Neural crest cell (in vitro differentiated cells): ENCODE data around the gene AKAP6. TPM values are rescaled to one million over a fixed set of nuclear protein-coding genes. Genes with fewer than 3 reads are reported as not detected.

Experiments used
- DNase-seq: peaks from one replicate; pipeline ENCODE4 v3.0.0; 2021; ENCODE audit warnings: low read depth, mixed read lengths, low spot score
- H3K27ac Mint-ChIP-seq: one replicate; pipeline ENCODE4 v1.8.0; 2021; ENCODE audit warnings: mild to moderate bottlenecking, mixed read lengths; ENCODE audit not compliant: unreplicated experiment
- H3K27me3 Mint-ChIP-seq: 2 replicates; pipeline ENCODE4 v1.8.0; 2021; ENCODE audit warnings: low read depth, mild to moderate bottlenecking, mixed read lengths
- H3K36me3 Mint-ChIP-seq: 2 replicates; pipeline ENCODE4 v1.8.0; 2021; ENCODE audit warnings: low read depth, mild to moderate bottlenecking, mixed read lengths
- H3K4me1 Mint-ChIP-seq: 2 replicates; pipeline ENCODE4 v1.8.0; 2021; ENCODE audit warnings: mixed read lengths
- H3K4me3 Mint-ChIP-seq: one replicate; pipeline ENCODE4 v1.8.0; 2021; ENCODE audit warnings: mild to moderate bottlenecking, mixed read lengths
- H3K9me3 Mint-ChIP-seq: 2 replicates; pipeline ENCODE4 v1.8.0; 2021; ENCODE audit warnings: mixed read lengths
- total RNA-seq: library from RNA; stranded (reverse); gene quantifications from 2 replicates; pipeline ENCODE4 v1.2.1, GENCODE V29; 2021
- TF ChIP-seq, protein P1 (sequence below): fragments of 200-600 bp; sonication (generic); conservative IDR thresholded peaks from 2 replicates; pipeline ENCODE4 v1.5.0; 2021; ENCODE audit warnings: antibody characterized with exemption, mild to moderate bottlenecking

AKAP6 gene
- total RNA-seq, 1 donor from 2014 or later, result 9.4 TPM

- DNase-seq, result no peak
- Mint-ChIP-seq H3K27me3 (no peaks in the 10 kb centered on the region), H3K9me3 (no peaks in the 10 kb centered on the region), H3K27ac (no peak overlapping the region), H3K4me3 (no peak overlapping the region), H3K4me1 (peaks cover 22% of the 10 kb centered on the region), H3K36me3 (peaks cover 3% of the 10 kb centered on the region)
- TF ChIP-seq, protein P1, sequence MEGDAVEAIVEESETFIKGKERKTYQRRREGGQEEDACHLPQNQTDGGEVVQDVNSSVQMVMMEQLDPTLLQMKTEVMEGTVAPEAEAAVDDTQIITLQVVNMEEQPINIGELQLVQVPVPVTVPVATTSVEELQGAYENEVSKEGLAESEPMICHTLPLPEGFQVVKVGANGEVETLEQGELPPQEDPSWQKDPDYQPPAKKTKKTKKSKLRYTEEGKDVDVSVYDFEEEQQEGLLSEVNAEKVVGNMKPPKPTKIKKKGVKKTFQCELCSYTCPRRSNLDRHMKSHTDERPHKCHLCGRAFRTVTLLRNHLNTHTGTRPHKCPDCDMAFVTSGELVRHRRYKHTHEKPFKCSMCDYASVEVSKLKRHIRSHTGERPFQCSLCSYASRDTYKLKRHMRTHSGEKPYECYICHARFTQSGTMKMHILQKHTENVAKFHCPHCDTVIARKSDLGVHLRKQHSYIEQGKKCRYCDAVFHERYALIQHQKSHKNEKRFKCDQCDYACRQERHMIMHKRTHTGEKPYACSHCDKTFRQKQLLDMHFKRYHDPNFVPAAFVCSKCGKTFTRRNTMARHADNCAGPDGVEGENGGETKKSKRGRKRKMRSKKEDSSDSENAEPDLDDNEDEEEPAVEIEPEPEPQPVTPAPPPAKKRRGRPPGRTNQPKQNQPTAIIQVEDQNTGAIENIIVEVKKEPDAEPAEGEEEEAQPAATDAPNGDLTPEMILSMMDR, result no peak
Measured at GRCh38 chr14:32514681-32515080, 185.6 kb downstream of the AKAP6 start.

DNA sequence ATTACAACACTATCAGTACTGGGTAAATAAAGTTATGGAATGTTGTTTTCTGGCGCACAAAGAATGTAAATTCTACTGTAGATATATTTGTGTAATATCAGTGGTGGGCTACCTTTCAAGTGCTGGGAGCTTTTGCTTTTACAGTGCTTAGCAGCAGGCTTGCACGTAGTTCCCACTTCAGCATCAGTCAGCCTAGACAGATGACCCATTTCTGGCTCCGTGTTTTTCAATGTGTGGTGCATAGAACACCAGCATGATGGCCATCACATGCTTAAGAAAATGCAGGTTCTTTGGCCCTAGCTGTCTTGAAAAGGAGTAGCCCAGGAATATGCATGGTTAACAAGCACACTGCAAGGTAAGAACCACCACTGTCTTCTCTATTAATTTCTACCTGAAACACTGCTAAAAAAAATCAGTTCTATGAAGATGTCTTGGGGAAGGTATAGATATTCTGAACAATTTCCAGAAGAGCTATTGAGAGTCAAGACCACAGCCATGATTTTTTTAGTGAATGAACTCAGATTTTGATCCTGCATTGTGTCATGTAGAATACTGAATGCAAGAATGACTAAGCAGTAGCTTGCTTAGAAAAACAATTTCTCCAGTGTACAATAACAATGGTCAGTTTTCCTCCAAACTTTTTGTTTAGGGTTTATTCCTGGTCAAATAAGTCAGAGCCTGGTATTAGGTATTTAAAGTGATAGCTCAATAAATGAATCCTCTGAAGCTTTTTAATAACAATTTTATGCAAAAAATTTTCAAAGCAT lies 195.7 kb downstream of the AKAP6 start:
- no peak overlapping the region for H3K4me3 Mint-ChIP-seq
- DNase-seq, result no peak
- no peaks in the 10 kb centered on the region for H3K27me3 Mint-ChIP-seq
- peaks cover 2% of the 10 kb centered on the region for H3K9me3 Mint-ChIP-seq
- TF ChIP-seq, protein P1, result no peak
- H3K4me1 Mint-ChIP-seq, result no peaks in the 10 kb centered on the region
- no peaks in the 10 kb centered on the region for H3K36me3 Mint-ChIP-seq
- H3K27ac Mint-ChIP-seq, result no peak overlapping the region

GRCh38 chr14:32525591-32525990 lies 196.5 kb downstream of the AKAP6 start:
- Mint-ChIP-seq H3K27ac (no peak overlapping the region), H3K4me1 (no peaks in the 10 kb centered on the region), H3K36me3 (no peaks in the 10 kb centered on the region), H3K9me3 (peaks cover 2% of the 10 kb centered on the region), H3K4me3 (no peak overlapping the region), H3K27me3 (no peaks in the 10 kb centered on the region)
- TF ChIP-seq, protein P1, result no peak
- DNase-seq, result no peak

DNA sequence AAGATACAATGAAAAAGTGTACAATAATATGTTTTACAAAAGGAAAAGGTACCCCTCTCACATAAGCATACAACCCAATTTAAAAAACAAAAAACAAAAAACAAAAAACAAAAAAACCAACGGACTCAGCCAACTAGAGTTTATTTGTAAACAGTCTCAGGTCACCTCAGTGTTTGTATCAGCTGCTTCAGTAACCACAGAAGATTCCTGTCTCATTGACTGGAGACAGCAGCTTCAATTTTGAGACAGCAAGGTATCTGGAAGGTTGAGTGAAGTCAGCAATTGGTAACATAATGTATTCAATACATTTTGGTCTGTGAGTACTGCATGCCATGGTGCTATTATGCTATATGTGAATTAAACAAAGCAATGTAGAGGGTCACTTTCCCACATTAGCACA lies 201.7 kb downstream of the AKAP6 start:
- Mint-ChIP-seq H3K36me3 (no peaks in the 10 kb centered on the region), H3K4me3 (no peak overlapping the region), H3K9me3 (no peaks in the 10 kb centered on the region), H3K4me1 (no peaks in the 10 kb centered on the region), H3K27me3 (no peaks in the 10 kb centered on the region), H3K27ac (no peak overlapping the region)
- TF ChIP-seq, protein P1, result no peak
- DNase-seq, result no peak

- Mint-ChIP-seq H3K4me3 (no peak overlapping the region), H3K4me1 (no peaks in the 10 kb centered on the region), H3K27ac (no peak overlapping the region), H3K9me3 (no peaks in the 10 kb centered on the region), H3K36me3 (no peaks in the 10 kb centered on the region), H3K27me3 (no peaks in the 10 kb centered on the region)
- no peak for DNase-seq
- TF ChIP-seq, protein P1, result no peak
Measured at GRCh38 chr14:32531942-32532515, 202.9 kb downstream of the AKAP6 start.
